GM19240 (cell line): ENCODE data around the gene NUP50.
"Not testable (repeated sequence)": the region's sequence is repeated elsewhere in the genome, so short reads cannot be mapped to it uniquely, and the experiment has no call there.

ENCODE experiments used
- DNase-seq: peaks from one replicate; pipeline ENCODE4 v3.0.0; 2011; ENCODE audit warnings: low spot score; ENCODE audit not compliant: insufficient read length

The NUP50 gene

GRCh38 chr22:45159652-45160462 lies 3.9 kb upstream of the NUP50 start:
- no peak for DNase-seq

- DNase-seq, result no peak
Observed at GRCh38 chr22:45162531-45162930, 1.2 kb upstream of the NUP50 start.

GRCh38 chr22:45163099-45163450 lies 650 bp upstream of the NUP50 start:
- no peak for DNase-seq

- no peak for DNase-seq
Observed at GRCh38 chr22:45164270-45165088, 754 bp downstream of the NUP50 start.

- DNase-seq, result no peak
Observed at GRCh38 chr22:45166932-45167331, 3.2 kb downstream of the NUP50 start.

GRCh38 chr22:45169591-45170466 lies 6.1 kb downstream of the NUP50 start:
- DNase-seq, result no peak

- no peak for DNase-seq
Observed at GRCh38 chr22:45171830-45172229, 8.1 kb downstream of the NUP50 start.

GRCh38 chr22:45172881-45173585 lies 9.3 kb downstream of the NUP50 start:
- DNase-seq, result no peak

- no peak for DNase-seq
Observed at GRCh38 chr22:45179276-45180049, 15.7 kb downstream of the NUP50 start.

GRCh38 chr22:45180146-45180679 lies 16.5 kb downstream of the NUP50 start:
- DNase-seq, result no peak

GRCh38 chr22:45181240-45181639 lies 17.5 kb downstream of the NUP50 start:
- DNase-seq, result no peak

GRCh38 chr22:45181766-45182165 lies 18.0 kb downstream of the NUP50 start:
- DNase-seq, result no peak

GRCh38 chr22:45183974-45184373 lies 20.2 kb downstream of the NUP50 start:
- DNase-seq, result no peak

- DNase-seq, result no peak
Observed at GRCh38 chr22:45185718-45186514, 22.2 kb downstream of the NUP50 start.

- DNase-seq, result no peak
Observed at GRCh38 chr22:45187891-45188290, 24.2 kb downstream of the NUP50 start.

GRCh38 chr22:45188779-45189178 lies 25.1 kb downstream of the NUP50 start:
- no peak for DNase-seq

GRCh38 chr22:45190202-45190872 lies 26.6 kb downstream of the NUP50 start:
- no peak for DNase-seq

GRCh38 chr22:45191746-45192145 lies 28.0 kb downstream of the NUP50 start:
- not testable (repeated sequence) for DNase-seq
